ENCODE data around the gene GRK3. TPM values are rescaled to one million over a fixed set of nuclear protein-coding genes. Genes with fewer than 3 reads are reported as not detected.

Gene GRK3
- total RNA-seq, 1 experiment from 2014 or later = 14.6 TPM

DNA sequence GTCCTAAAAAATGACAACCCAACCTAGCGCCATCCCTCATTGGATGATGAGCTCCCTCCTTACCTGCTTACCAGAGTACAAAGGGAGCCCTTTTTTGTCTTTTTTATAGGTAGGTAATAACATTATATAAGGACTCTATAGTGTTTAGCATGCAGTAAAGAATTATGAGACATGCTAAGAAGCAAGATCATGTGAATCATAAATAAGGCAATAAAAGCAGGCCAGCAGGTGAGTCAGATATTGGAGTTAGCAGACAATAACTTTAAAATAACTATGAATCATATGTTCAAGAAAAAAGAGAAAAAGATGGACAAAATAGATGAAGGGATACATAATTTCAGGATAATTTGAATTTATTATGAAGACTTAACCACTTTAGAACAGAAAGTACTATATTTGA, 81.5 kb downstream of the GRK3 start (continued):
- TF ChIP-seq, protein P1, sequence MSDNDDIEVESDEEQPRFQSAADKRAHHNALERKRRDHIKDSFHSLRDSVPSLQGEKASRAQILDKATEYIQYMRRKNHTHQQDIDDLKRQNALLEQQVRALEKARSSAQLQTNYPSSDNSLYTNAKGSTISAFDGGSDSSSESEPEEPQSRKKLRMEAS (IDR thresholded peaks at IDR 0.05) = no peak
- TF ChIP-seq ZNF274 (IDR thresholded peaks at IDR 0.05; ENCODE audit: low read depth, low read length) (no peak), POLR2A (IDR thresholded peaks at IDR 0.05; ENCODE audit: borderline replicate concordance, extremely low read depth, insufficient read depth, insufficient read length) (no peak), ELF1 (IDR thresholded peaks at IDR 0.05; ENCODE audit: borderline replicate concordance, low read depth) (no peak)

DNA sequence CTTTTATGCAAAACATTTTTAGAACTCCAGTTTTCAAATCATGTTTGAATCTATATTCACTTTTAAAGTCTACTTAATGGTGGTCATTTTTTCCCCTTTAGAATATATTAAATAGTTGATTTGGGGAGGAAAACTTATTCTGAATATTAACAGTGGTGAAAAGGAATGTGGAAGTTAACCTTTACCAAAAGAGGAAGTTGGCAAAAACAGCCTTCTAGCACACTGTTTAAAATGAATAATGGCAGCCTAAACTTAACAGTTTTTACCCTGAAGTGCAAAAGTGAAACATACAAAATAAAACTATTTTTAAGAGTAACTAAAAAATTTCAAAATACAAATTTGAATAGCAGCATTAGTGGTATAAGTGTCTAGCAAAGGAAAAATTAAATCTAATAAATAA, 86.4 kb downstream of the GRK3 start:
- Histone ChIP-seq H3K4me1 (ENCODE audit: control insufficient read depth in 1 of 2, insufficient read depth in 2 of 2, low read length in 2 of 2) (0 out of 4 replicates have a peak, but pooled peaks cover 0 to 4% of the 10 kb centered on the region in 2 experiments), H4K20me1 (ENCODE audit: insufficient read depth) (no peaks in the 10 kb centered on the region), H3K4me3 (replicated peaks in 1 of 2; ENCODE audit: low read depth in 1 of 2, low read length in 2 of 2) (no peak overlapping the region), H3K9ac (ENCODE audit: low read length) (no peak overlapping the region), H3K36me3 (ENCODE audit: control insufficient read depth in 1 of 2, insufficient read depth in 2 of 2, low read length in 2 of 2) (no peaks in the 10 kb centered on the region; a peak in 1 of 4 replicates), H3K79me2 (ENCODE audit: insufficient read depth, low read length) (no peaks in the 10 kb centered on the region), H2AFZ (ENCODE audit: low read depth, low read length, poor library complexity, severe bottlenecking) (no peak overlapping the region), H3K27me3 (ENCODE audit: insufficient read depth, low read length) (no peaks in the 10 kb centered on the region), H3K4me2 (ENCODE audit: low read length) (no peak overlapping the region), H3K9me2 (ENCODE audit: insufficient read depth) (no peaks in the 10 kb centered on the region), H3K9me3 (ENCODE audit: control insufficient read depth in 1 of 2, insufficient read depth in 1 of 2, low read depth in 1 of 2, low read length in 2 of 2) (no peaks in the 10 kb centered on the region), H3K27ac (ENCODE audit: low read depth, low read length) (no peak overlapping the region)
- ChIA-PET POLR2A (no interaction called here), CTCF (no interaction called here), RAD21 (ENCODE audit: low non-redundant PET in 1 of 2, low total read pairs in 2 of 2, uncharacterized antibody in 2 of 2, unreplicated experiment in 2 of 2) (no interaction called here)
- no TSS peak for BruUV-seq (replicated peaks)
- no peak for ATAC-seq
- no peak for DNase-seq (ENCODE audit: low read depth, low spot score)
- intact Hi-C loops (cut with micrococcal nuclease) = no loop called here
- TF ChIP-seq JUND (IDR thresholded peaks at IDR 0.05) = no peak
- TF ChIP-seq EZH2 (IDR thresholded peaks at IDR 0.05) = no peak
- no peak for TF ChIP-seq POLR2A (IDR thresholded peaks at IDR 0.05; ENCODE audit: borderline replicate concordance, extremely low read depth, insufficient read depth, insufficient read length)
- TF ChIP-seq, protein P2, sequence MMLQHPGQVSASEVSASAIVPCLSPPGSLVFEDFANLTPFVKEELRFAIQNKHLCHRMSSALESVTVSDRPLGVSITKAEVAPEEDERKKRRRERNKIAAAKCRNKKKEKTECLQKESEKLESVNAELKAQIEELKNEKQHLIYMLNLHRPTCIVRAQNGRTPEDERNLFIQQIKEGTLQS (IDR thresholded peaks at IDR 0.05) = no peak
- TF ChIP-seq, protein P3, sequence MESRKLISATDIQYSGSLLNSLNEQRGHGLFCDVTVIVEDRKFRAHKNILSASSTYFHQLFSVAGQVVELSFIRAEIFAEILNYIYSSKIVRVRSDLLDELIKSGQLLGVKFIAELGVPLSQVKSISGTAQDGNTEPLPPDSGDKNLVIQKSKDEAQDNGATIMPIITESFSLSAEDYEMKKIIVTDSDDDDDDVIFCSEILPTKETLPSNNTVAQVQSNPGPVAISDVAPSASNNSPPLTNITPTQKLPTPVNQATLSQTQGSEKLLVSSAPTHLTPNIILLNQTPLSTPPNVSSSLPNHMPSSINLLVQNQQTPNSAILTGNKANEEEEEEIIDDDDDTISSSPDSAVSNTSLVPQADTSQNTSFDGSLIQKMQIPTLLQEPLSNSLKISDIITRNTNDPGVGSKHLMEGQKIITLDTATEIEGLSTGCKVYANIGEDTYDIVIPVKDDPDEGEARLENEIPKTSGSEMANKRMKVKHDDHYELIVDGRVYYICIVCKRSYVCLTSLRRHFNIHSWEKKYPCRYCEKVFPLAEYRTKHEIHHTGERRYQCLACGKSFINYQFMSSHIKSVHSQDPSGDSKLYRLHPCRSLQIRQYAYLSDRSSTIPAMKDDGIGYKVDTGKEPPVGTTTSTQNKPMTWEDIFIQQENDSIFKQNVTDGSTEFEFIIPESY (IDR thresholded peaks at IDR 0.05; ENCODE audit: extremely low read depth, insufficient replicate concordance, low read length) = no peak
- TF ChIP-seq RAD21 (IDR thresholded peaks at IDR 0.05; ENCODE audit: low read depth) = no peak
- TF ChIP-seq ELF1 (IDR thresholded peaks at IDR 0.05; ENCODE audit: borderline replicate concordance, low read depth) = no peak
- no peak for TF ChIP-seq EZH2phosphoT487 (IDR thresholded peaks at IDR 0.05; ENCODE audit: borderline replicate concordance)
- no peak for TF ChIP-seq CEBPB (IDR thresholded peaks at IDR 0.05; ENCODE audit: low read depth)
- no peak for TF ChIP-seq CBX3 (IDR thresholded peaks at IDR 0.05; ENCODE audit: low read depth)
- TF ChIP-seq, protein P4, sequence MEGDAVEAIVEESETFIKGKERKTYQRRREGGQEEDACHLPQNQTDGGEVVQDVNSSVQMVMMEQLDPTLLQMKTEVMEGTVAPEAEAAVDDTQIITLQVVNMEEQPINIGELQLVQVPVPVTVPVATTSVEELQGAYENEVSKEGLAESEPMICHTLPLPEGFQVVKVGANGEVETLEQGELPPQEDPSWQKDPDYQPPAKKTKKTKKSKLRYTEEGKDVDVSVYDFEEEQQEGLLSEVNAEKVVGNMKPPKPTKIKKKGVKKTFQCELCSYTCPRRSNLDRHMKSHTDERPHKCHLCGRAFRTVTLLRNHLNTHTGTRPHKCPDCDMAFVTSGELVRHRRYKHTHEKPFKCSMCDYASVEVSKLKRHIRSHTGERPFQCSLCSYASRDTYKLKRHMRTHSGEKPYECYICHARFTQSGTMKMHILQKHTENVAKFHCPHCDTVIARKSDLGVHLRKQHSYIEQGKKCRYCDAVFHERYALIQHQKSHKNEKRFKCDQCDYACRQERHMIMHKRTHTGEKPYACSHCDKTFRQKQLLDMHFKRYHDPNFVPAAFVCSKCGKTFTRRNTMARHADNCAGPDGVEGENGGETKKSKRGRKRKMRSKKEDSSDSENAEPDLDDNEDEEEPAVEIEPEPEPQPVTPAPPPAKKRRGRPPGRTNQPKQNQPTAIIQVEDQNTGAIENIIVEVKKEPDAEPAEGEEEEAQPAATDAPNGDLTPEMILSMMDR (IDR thresholded peaks at IDR 0.05 in 2 of 3, conservative IDR thresholded peaks at IDR 0.05 in 1 of 3; ENCODE audit: borderline replicate concordance in 1 of 3, insufficient read depth in 1 of 3, low read depth in 2 of 3, low read length in 2 of 3) = no peak
- TF ChIP-seq, protein P1 (IDR thresholded peaks at IDR 0.05) = no peak
- TF ChIP-seq, protein P5, sequence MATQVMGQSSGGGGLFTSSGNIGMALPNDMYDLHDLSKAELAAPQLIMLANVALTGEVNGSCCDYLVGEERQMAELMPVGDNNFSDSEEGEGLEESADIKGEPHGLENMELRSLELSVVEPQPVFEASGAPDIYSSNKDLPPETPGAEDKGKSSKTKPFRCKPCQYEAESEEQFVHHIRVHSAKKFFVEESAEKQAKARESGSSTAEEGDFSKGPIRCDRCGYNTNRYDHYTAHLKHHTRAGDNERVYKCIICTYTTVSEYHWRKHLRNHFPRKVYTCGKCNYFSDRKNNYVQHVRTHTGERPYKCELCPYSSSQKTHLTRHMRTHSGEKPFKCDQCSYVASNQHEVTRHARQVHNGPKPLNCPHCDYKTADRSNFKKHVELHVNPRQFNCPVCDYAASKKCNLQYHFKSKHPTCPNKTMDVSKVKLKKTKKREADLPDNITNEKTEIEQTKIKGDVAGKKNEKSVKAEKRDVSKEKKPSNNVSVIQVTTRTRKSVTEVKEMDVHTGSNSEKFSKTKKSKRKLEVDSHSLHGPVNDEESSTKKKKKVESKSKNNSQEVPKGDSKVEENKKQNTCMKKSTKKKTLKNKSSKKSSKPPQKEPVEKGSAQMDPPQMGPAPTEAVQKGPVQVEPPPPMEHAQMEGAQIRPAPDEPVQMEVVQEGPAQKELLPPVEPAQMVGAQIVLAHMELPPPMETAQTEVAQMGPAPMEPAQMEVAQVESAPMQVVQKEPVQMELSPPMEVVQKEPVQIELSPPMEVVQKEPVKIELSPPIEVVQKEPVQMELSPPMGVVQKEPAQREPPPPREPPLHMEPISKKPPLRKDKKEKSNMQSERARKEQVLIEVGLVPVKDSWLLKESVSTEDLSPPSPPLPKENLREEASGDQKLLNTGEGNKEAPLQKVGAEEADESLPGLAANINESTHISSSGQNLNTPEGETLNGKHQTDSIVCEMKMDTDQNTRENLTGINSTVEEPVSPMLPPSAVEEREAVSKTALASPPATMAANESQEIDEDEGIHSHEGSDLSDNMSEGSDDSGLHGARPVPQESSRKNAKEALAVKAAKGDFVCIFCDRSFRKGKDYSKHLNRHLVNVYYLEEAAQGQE (IDR thresholded peaks at IDR 0.05; ENCODE audit: low read depth) = no peak
- TF ChIP-seq ZNF274 (IDR thresholded peaks at IDR 0.05; ENCODE audit: low read depth, low read length) = no peak
- TF ChIP-seq YY1 (IDR thresholded peaks at IDR 0.05; ENCODE audit: extremely low read depth, insufficient replicate concordance, low read depth, low read length) = no peak
- no peak for TF ChIP-seq TCF7L2 (IDR thresholded peaks at IDR 0.05; ENCODE audit: borderline replicate concordance, extremely low read depth, insufficient read depth, insufficient read length)
